Smooth muscle cell of the coronary artery (primary cell): Measurements from ENCODE around the gene MYL6B. TPM values are rescaled to one million over a fixed set of nuclear protein-coding genes. Genes with fewer than 3 reads are reported as not detected.

Source experiments
- total RNA-seq: library from RNA; depleted of rRNA; stranded (reverse); fragments of >200 nt; gene quantifications from 2 replicates; pipeline ENCODE4 v1.2.3, GENCODE V29; 2014; ENCODE audit warnings: low replicate concordance

The MYL6B gene
- 104 and 107 TPM in 2 replicates for total RNA-seq

DNA sequence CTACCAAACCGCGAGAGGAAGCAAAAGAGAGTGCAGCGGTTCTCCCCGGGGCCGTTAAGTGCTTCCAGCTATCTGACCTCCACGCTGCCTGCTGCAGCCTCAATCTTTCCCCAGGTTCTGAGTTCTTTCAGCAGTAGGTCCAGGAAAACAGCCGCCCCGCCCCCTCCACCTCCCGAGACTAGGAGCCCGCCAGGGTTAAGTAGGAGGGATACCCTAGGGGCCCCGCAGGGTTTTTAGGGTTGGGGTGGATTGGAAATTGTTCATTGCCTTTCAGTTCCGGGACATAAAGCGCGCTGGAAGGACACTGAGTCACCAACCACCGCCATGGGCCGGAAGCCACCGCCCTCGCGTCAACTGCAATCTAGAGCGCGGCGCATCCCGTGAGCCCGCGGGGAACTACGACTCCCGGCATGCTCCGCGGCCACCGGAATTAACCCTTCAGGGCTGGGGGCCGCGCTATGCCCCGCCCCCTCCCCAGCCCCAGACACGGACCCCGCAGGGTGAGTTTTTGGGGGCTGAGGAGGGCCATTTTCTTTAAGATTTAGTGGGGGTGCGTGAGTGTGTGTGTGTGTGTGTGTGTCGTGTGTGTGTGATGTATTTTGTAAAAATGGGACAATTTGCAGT lies at the start of gene MYL6B:
TSS of gene MYL6B (plus strand) at position 456 of the 624 bp plus-strand sequence. CDS start 1,332 bp downstream, outside the sequence.

DNA sequence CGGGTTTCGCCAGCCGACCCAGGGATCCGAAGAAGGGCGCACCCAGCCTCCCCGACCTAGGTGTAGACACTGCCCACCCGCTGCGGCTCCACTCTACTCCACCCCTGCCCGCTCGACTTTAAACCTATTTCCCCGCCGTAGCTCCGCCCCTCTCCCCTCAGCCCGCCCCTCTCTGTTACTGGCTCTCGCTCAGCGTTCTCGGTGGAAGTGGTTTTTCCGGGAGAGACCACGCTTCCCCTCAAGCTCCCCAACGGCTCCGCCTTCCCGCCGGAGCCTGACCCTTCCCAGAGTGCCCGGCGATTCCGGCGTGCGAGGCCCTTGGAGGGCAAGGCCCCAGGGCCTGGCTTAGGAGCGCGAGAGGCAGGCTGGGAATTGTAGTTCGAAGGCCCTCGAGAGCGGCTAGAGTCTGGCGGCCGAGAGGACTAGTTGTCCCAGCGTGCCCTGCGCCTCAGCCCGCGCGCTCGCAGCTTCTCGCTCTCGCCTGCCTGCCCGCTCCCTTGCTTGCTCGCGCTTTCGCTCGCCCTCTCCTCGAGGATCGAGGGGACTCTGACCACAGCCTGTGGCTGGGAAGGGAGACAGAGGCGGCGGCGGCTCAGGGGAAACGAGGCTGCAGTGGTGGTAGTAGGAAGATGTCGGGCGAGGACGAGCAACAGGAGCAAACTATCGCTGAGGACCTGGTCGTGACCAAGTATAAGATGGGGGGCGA lies 48.1 kb upstream of the MYL6B start, which contains the start of gene PA2G4:
TSS of gene PA2G4 (plus strand) at position 451 of the 706 bp plus-strand sequence. CDS start at position 630, 179 bp downstream.

DNA sequence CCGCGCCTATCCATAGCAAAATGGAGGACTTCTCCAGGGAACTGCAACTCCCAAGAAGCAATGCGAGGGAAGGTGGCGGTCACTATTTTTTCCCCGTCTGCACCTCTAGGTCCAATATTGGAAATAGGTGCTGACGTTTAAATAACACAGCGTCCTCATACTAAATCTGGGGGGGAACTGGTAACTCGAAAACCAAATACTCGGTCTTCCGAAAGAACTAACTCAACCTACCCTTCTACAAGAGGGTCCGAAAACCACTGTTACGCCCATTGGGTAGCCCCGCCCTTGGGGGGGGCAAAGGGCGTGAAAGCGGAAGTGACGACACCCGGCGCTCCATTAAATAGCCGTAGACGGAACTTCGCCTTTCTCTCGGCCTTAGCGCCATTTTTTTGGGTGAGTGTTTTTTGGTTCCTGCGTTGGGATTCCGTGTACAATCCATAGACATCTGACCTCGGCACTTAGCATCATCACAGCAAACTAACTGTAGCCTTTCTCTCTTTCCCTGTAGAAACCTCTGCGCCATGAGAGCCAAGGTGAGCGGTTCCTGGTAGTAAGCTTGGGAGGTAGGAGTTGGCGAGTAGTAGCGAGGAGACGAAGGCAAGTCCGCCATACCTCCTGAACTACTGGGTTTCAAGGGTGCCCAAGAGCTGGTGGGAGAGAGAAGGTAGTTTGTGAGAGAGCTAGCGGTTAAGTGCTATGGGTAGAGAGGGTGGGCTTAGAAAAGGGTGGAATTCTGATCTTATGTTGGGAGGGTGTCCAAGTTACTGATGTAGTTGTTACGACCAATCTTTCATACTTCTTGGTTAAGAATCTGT lies 35.9 kb upstream of the MYL6B start, which contains the start of gene RPL41:
TSS of gene RPL41 (plus strand) at position 367 of the 815 bp plus-strand sequence.

GRCh38 chr12:56117778-56118687 lies 34.4 kb upstream of the MYL6B start, which contains the start of gene ZC3H10:
ZC3H10 (plus strand) TSS chr12:56118266; CDS start chr12:56120563, 2,297 bp downstream.

DNA sequence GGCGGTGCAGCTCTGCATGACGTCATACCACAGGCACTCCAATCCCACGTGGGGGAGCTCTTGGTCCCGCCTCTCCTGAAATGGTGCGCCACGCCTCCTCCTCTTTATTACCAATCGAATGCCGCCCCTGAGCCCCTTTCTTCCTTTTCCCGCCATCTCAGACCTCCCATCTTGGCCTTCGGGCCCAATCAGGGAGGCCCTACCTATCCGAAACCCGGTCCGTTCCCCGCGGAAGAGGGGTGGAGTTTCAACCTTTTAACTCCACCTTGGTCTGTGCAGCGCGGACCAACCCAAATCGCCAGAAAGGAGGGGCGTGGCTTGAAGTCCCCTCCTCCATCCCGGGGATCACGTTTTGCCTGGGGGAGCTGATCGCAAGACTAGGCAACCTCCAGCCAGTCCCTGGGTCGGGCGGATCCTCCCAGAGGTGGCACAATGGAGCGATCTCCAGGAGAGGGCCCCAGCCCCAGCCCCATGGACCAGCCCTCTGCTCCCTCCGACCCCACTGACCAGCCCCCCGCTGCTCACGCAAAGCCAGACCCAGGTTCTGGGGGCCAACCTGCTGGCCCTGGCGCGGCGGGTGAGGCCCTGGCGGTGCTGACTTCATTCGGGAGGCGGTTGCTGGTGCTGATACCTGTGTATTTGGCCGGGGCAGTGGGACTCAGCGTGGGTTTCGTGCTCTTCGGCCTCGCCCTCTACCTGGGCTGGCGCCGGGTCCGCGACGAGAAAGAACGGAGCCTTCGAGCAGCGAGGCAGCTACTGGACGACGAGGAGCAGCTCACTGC lies 24.3 kb upstream of the MYL6B start, which contains the start of gene ESYT1:
TSS of gene ESYT1 (plus strand) at position 380 of the 782 bp plus-strand sequence. CDS start at position 433, 53 bp downstream.

GRCh38 chr12:56158029-56158925 lies 5.9 kb downstream of the MYL6B start, which contains the start of gene MYL6:
MYL6 (plus strand) TSS chr12:56158359; CDS start chr12:56158402, 43 bp downstream.

GRCh38 chr12:56189099-56189917 lies 36.9 kb downstream of the MYL6B start, which contains the start of gene SMARCC2:
SMARCC2 (minus strand) TSS chr12:56189483; CDS start chr12:56189461, 22 bp downstream.

Other genes with a start within 250 kb of the MYL6B start
- gene PYM1, start 224.7 kb upstream of the MYL6B start, total RNA-seq: 17.1 and 37.1 TPM in 2 replicates
- 34.4 and 52.2 TPM in 2 replicates for gene DGKA, start 221.4 kb upstream of the MYL6B start, total RNA-seq
- gene PMEL, start 186.5 kb upstream of the MYL6B start, total RNA-seq: 0.23 and 0.90 TPM in 2 replicates
- 2.9 and 18.4 TPM in 2 replicates for gene CDK2, start 185.8 kb upstream of the MYL6B start, total RNA-seq
- gene RAB5B, start 178.5 kb upstream of the MYL6B start, total RNA-seq: 35.0 and 40.1 TPM in 2 replicates
- gene SUOX, start 155.3 kb upstream of the MYL6B start, total RNA-seq: 8.3 and 11.9 TPM in 2 replicates
- 0.35 and 0.83 TPM in 2 replicates for gene IKZF4, start 131.5 kb upstream of the MYL6B start, total RNA-seq
- gene RPS26, start 110.7 kb upstream of the MYL6B start, total RNA-seq: 28.5 and 116 TPM in 2 replicates
- gene ERBB3, start 72.4 kb upstream of the MYL6B start, total RNA-seq: 0.53 and 0.70 TPM in 2 replicates
- 132 and 135 TPM in 2 replicates for gene PA2G4, start 48.0 kb upstream of the MYL6B start, total RNA-seq
- gene RPL41, start 36.0 kb upstream of the MYL6B start, total RNA-seq: 4,087 and 6,384 TPM in 2 replicates
- gene ZC3H10, start 34.3 kb upstream of the MYL6B start, total RNA-seq: 4.7 and 5.7 TPM in 2 replicates
- 173 and 204 TPM in 2 replicates for gene ESYT1, start 24.3 kb upstream of the MYL6B start, total RNA-seq
- 3,250 and 5,170 TPM in 2 replicates for gene MYL6, start 5.8 kb downstream of the MYL6B start, total RNA-seq
- gene SMARCC2, start 36.9 kb downstream of the MYL6B start, total RNA-seq: 38.8 and 54.9 TPM in 2 replicates
- 174 and 323 TPM in 2 replicates for gene RNF41, start 69.3 kb downstream of the MYL6B start, total RNA-seq
- 24.2 and 33.1 TPM in 2 replicates for gene NABP2, start 71.8 kb downstream of the MYL6B start, total RNA-seq
- not detected in 2 replicates for gene SLC39A5, start 77.5 kb downstream of the MYL6B start, total RNA-seq
- 17.0 and 17.1 TPM in 2 replicates for gene ANKRD52, start 105.8 kb downstream of the MYL6B start, total RNA-seq
- gene COQ10A, start 114.4 kb downstream of the MYL6B start, total RNA-seq: 5.9 and 6.9 TPM in 2 replicates
- gene CS, start 147.7 kb downstream of the MYL6B start, total RNA-seq: 44.8 and 81.3 TPM in 2 replicates
- gene CNPY2, start 163.4 kb downstream of the MYL6B start, total RNA-seq: 74.3 and 113 TPM in 2 replicates
- gene PAN2, start 181.4 kb downstream of the MYL6B start, total RNA-seq: 15.5 and 22.7 TPM in 2 replicates
- not detected in 2 replicates for gene IL23A, start 186.3 kb downstream of the MYL6B start, total RNA-seq
- gene STAT2, start 207.5 kb downstream of the MYL6B start, total RNA-seq: 164 and 272 TPM in 2 replicates
- gene APOF, start 210.3 kb downstream of the MYL6B start, total RNA-seq: not detected in 2 replicates